ENCODE data around the gene PSMD12.

- TF ChIP-seq CTCF (IDR thresholded peaks at IDR 0.05; ENCODE audit: insufficient read depth, low read length, poor library complexity, severe bottlenecking) (no peak), EZH2phosphoT487 (conservative IDR thresholded peaks at IDR 0.05; ENCODE audit: low read length) (no peak)
Observed at GRCh38 chr17:67328026-67328425, 38.4 kb downstream of the PSMD12 start.
